Tibial nerve (tissue), 4 donors: ENCODE data around the gene ZNF423. TPM values are rescaled to one million over a fixed set of nuclear protein-coding genes. Genes with fewer than 3 reads are reported as not detected.

Experiments
- DNase-seq, 2 donors: peaks; one replicate each; pipeline ENCODE4 v3.0.0-alpha.2; 2019; ENCODE audit warnings: low spot score in 2 of 2
- H3K27ac ChIP-seq, 4 donors: fragments of 200-600 bp; sonication (generic) in 3 of 4; one replicate each; pipeline ENCODE4 v1.5.1; 2017 to 2019; ENCODE audit warnings: mild to moderate bottlenecking in 1 of 4
- H3K27me3 ChIP-seq, 2 donors: fragments of 200-600 bp; sonication (generic) in 1 of 2; one replicate each; pipeline versions ENCODE4 v1.5.1 to v1.6.0; 2017 to 2019
- H3K36me3 ChIP-seq, 3 donors: fragments of 200-600 bp; sonication (generic); one replicate each; pipeline ENCODE4 v1.5.1; 2018 to 2019
- H3K4me1 ChIP-seq, 4 donors: fragments of 200-600 bp; sonication (generic) in 3 of 4; one replicate each; pipeline ENCODE4 v1.5.1; 2017 to 2019
- H3K4me3 ChIP-seq, 4 donors: fragments of 200-600 bp; sonication (generic) in 3 of 4; one replicate each; pipeline ENCODE4 v1.5.1; 2017 to 2019; ENCODE audit warnings: mild to moderate bottlenecking in 1 of 4, moderate library complexity in 1 of 4
- H3K9me3 ChIP-seq, 4 donors: fragments of 200-600 bp; sonication (generic) in 3 of 4; one replicate each; pipeline ENCODE4 v1.5.1; 2017 to 2019
- EP300 ChIP-seq, 2 donors: sonication (generic); formaldehyde crosslinking; IDR thresholded peaks; one replicate each; pipeline ENCODE4 v1.6.1; 2017; ENCODE audit warnings: antibody characterized with exemption in 2 of 2, mild to moderate bottlenecking in 1 of 2
- POLR2A ChIP-seq, 2 donors: fragments of 450-650 bp; IDR thresholded peaks; one replicate each; pipeline ENCODE4 v1.6.1; 2017; ENCODE audit warnings: antibody characterized with exemption in 2 of 2, mild to moderate bottlenecking in 2 of 2, moderate library complexity in 2 of 2
- WGBS, 2 donors: methylation state at CpG; one replicate each; pipeline ENCODE4 v1.1.5; 2018; 5-methylcytosine and 5-hydroxymethylcytosine counted together
- total RNA-seq, 4 donors: library from RNA; depleted of rRNA; stranded (reverse); fragments of >200 nt; gene quantifications; one replicate each; pipeline ENCODE4 v1.1.0, GENCODE V29; 2016
- TF ChIP-seq, protein P1 (sequence below), 5 experiments: fragments of 200-600 bp in 3 of 5; fragments of 450-650 bp in 2 of 5; sonication (generic) in 3 of 5; IDR thresholded peaks; one replicate each; pipeline ENCODE4 v1.5.1; 2016 to 2019; ENCODE audit warnings: antibody characterized with exemption in 5 of 5, mild to moderate bottlenecking in 3 of 5, moderate library complexity in 2 of 5

ZNF423 gene
- total RNA-seq, 4 donors from 2014 or later = 15.9 to 20.5 (median 18.5) TPM

DNA sequence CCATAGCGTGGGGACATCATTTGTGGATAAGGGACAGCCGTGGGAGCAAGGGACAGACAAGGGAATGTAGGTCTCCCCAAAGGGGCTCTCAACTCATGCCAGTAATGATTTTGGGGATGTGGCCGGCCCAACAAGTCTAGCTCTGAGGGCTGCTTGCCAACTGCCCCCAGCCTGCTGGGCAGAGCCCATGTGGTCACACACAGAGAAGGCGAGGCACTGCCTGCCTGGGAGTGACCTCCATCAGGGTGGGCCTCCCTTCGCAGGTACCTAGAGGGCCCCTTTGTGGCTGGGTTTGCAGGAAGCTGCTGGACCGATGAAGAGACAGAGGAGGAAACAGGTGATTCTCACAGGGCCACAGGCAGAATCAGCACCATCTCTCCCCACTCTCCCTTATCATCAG lies 305.2 kb downstream of the ZNF423 start:
- DNase-seq = no peak
- Histone ChIP-seq H3K9me3 (no peaks in the 10 kb centered on the region), H3K27me3 (no peaks in the 10 kb centered on the region), H3K4me3 (no peak overlapping the region), H3K27ac (no peak overlapping the region), H3K36me3 (no peaks in the 10 kb centered on the region), H3K4me1 (peaks cover 0 to 23% (median 0%) of the 10 kb centered on the region in 4 donors)
- TF ChIP-seq EP300 (IDR thresholded peaks at IDR 0.05) (no peak), POLR2A (IDR thresholded peaks at IDR 0.05) (no peak)
- TF ChIP-seq, protein P1, sequence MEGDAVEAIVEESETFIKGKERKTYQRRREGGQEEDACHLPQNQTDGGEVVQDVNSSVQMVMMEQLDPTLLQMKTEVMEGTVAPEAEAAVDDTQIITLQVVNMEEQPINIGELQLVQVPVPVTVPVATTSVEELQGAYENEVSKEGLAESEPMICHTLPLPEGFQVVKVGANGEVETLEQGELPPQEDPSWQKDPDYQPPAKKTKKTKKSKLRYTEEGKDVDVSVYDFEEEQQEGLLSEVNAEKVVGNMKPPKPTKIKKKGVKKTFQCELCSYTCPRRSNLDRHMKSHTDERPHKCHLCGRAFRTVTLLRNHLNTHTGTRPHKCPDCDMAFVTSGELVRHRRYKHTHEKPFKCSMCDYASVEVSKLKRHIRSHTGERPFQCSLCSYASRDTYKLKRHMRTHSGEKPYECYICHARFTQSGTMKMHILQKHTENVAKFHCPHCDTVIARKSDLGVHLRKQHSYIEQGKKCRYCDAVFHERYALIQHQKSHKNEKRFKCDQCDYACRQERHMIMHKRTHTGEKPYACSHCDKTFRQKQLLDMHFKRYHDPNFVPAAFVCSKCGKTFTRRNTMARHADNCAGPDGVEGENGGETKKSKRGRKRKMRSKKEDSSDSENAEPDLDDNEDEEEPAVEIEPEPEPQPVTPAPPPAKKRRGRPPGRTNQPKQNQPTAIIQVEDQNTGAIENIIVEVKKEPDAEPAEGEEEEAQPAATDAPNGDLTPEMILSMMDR (IDR thresholded peaks at IDR 0.05) = no peak
- 74 to 93% methylated on average over 6 of the region's 6 CpGs for WGBS, 2 donors

DNA sequence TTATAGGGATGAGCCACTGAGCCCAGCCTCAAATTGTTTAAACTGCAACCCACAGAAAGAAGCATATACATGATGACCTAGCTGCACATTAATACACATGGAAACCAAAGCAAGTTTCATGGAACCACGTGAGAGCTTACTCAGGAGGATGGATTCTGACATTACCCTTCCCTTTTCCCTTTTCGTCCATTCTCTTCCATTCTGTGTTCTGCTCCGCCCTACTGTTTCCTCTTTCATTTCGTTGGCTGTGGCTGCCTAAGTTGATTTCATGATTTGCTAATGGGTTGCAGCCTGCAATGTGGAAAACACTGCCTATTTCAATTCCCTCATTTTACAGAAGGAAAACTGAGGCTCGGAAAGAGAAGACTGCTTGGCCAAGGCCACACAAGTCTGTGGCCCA lies 305.8 kb downstream of the ZNF423 start:
- 76 to 77% methylated on average over 5 of the region's 5 CpGs for WGBS, 2 donors
- no peaks in the 10 kb centered on the region for H3K27me3 ChIP-seq
- no peaks in the 10 kb centered on the region for H3K9me3 ChIP-seq
- no peak overlapping the region for H3K4me3 ChIP-seq
- H3K27ac ChIP-seq = no peak overlapping the region
- peaks cover 0 to 28% (median 0%) of the 10 kb centered on the region in 4 donors for H3K4me1 ChIP-seq
- TF ChIP-seq, protein P1 (IDR thresholded peaks at IDR 0.05) = no peak
- TF ChIP-seq EP300 (IDR thresholded peaks at IDR 0.05) (no peak), POLR2A (IDR thresholded peaks at IDR 0.05) (no peak)
- no peak for DNase-seq
- H3K36me3 ChIP-seq = no peaks in the 10 kb centered on the region

DNA sequence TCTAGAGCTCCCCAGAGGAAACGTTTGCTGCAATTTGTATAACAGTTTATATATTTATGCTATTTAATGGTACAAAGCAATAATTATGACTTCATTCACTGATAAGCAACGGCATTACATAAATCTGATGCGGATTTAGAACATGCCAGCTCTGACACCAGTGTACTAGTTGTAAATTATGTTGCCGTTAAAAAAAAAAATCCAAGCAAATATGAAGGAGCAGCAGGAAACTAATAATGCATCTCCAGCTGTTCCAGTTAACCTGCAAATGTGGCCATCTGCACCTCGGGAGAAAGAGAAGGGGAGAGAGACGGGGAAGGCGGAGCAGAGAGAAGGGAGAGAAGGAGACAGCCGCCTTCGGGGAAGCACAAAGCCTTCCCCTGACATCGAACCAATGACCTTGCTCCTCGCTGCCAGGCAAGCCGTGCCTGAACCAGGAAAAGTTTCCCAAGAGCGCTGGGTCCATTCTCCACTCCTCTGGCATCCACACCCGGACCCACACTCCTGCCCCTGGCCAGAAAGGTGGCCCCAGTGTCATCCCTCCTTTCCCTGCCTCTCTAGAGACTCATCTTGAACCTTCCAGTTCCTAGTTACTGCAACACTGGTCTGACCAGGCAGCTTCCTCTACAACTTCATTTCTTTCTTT lies 307.5 kb downstream of the ZNF423 start:
- no peaks in the 10 kb centered on the region for H3K36me3 ChIP-seq
- no peak for DNase-seq

GRCh38 chr16:49547448-49547847 lies 308.5 kb downstream of the ZNF423 start:
- Histone ChIP-seq H3K4me1 (peaks cover 0 to 41% (median 2%) of the 10 kb centered on the region in 4 donors), H3K4me3 (no peak overlapping the region), H3K36me3 (no peaks in the 10 kb centered on the region), H3K27ac (no peak overlapping the region), H3K27me3 (no peaks in the 10 kb centered on the region), H3K9me3 (no peaks in the 10 kb centered on the region)
- DNase-seq = no peak
- 91 to 96% methylated on average over 8 to 9 of the region's 9 CpGs for WGBS, 2 donors
- no peak for TF ChIP-seq POLR2A (IDR thresholded peaks at IDR 0.05)

More for the DNA sequence above, 307.5 kb downstream of the ZNF423 start:
- Histone ChIP-seq H3K27me3 (no peaks in the 10 kb centered on the region), H3K27ac (no peak overlapping the region), H3K9me3 (no peaks in the 10 kb centered on the region), H3K4me1 (peaks cover 0 to 31% (median 0%) of the 10 kb centered on the region in 4 donors), H3K4me3 (no peak overlapping the region)
- TF ChIP-seq POLR2A (IDR thresholded peaks at IDR 0.05) = no peak
- TF ChIP-seq, protein P1 (IDR thresholded peaks at IDR 0.05) = no peak
- no peak for TF ChIP-seq EP300 (IDR thresholded peaks at IDR 0.05)
- WGBS, 2 donors = 65 to 72% methylated on average over 14 of the region's 14 CpGs

DNA sequence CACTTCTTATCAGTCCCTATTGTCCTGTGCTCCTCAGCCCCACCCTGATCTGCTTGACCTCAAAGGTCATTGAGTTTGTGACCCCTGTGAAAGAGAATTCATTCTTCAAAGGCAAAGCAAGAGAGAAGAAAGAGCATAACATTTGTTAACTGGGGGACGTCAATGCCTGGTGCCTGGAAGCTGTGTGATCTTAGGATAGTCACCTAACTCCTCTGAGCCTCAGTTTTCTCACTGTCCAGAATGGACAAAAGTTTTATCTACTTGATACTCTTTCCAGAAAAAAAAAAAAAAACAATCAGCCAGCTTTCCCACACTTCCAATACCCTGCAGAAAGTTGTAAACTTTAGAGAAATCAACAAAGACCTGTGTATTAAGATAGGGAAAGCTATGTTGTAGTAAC lies 309.2 kb downstream of the ZNF423 start:
- DNase-seq = no peak
- WGBS, 2 donors = 60 to 64% methylated on average over 1 of the region's 1 CpG
- TF ChIP-seq, protein P1 (IDR thresholded peaks at IDR 0.05) = no peak
- TF ChIP-seq EP300 (IDR thresholded peaks at IDR 0.05) = no peak
- TF ChIP-seq POLR2A (IDR thresholded peaks at IDR 0.05) = no peak

More for the DNA sequence above, 309.2 kb downstream of the ZNF423 start:
- Histone ChIP-seq H3K36me3 (no peaks in the 10 kb centered on the region), H3K27ac (peak overlapping the region in 1 of 4 donors; percentile 71), H3K4me1 (peaks cover 0 to 42% (median 3%) of the 10 kb centered on the region in 4 donors), H3K4me3 (no peak overlapping the region), H3K9me3 (no peaks in the 10 kb centered on the region), H3K27me3 (no peaks in the 10 kb centered on the region)
